Thyroid gland (tissue), 4 donors: ENCODE results near the gene COL18A1. TPM values are rescaled to one million over a fixed set of nuclear protein-coding genes. Genes with fewer than 3 reads are reported as not detected.

Experiments used
- DNase-seq, 2 donors: peaks; one replicate each; pipeline ENCODE4 v3.0.0-alpha.2; 2019
- H3K27ac ChIP-seq, 3 donors: fragments of 200-600 bp; sonication (generic); 1 replicate in 2 of 3; 2 replicates in 1 of 3; pipeline ENCODE4 v1.5.1; 2016 to 2019; ENCODE audit warnings: mild to moderate bottlenecking in 1 of 3, moderate library complexity in 1 of 3
- H3K27me3 ChIP-seq: fragments of 200-600 bp; sonication (generic); one replicate; pipeline ENCODE4 v1.5.1; 2019
- H3K36me3 ChIP-seq, 2 donors: fragments of 200-600 bp; sonication (generic); one replicate each; pipeline ENCODE4 v1.5.1; 2016 to 2019
- H3K4me1 ChIP-seq, 2 donors: fragments of 200-600 bp; sonication (generic); one replicate each; pipeline ENCODE4 v1.5.1; 2017 to 2019
- H3K4me3 ChIP-seq, 3 donors: fragments of 200-600 bp; sonication (generic); replicated peaks in 1 of 3; 1 replicate in 2 of 3; 2 replicates in 1 of 3; pipeline ENCODE4 v1.5.1; 2016; ENCODE audit warnings: mild to moderate bottlenecking in 1 of 3
- H3K9me3 ChIP-seq: fragments of 200-600 bp; sonication (generic); one replicate; pipeline ENCODE4 v1.5.1; 2017
- CTCF ChIP-seq, 6 experiments: fragments of 200-600 bp in 3 of 6; fragments of 450-650 bp in 3 of 6; sonication (generic) in 3 of 6; IDR thresholded peaks; one replicate each; pipeline ENCODE4 v1.5.1; 2016 to 2019; ENCODE audit warnings: antibody characterized with exemption in 6 of 6, mild to moderate bottlenecking in 2 of 6, inconsistent platforms in 1 of 6, moderate library complexity in 1 of 6
- POLR2A ChIP-seq, 2 donors: fragments of 450-650 bp; IDR thresholded peaks; one replicate each; pipeline ENCODE4 v1.6.1; 2017; ENCODE audit warnings: antibody characterized with exemption in 2 of 2, mild to moderate bottlenecking in 2 of 2, moderate library complexity in 1 of 2
- WGBS, 2 donors: methylation state at CpG; one replicate each; pipeline ENCODE4 v1.1.5; 2017; 5-methylcytosine and 5-hydroxymethylcytosine counted together
- intact Hi-C: fragments of 100-400 bp; cut with DNase I; formaldehyde crosslinking; loops from one replicate; pipeline ENCODE4 v1.15.1; 2023
- total RNA-seq, 4 donors: library from RNA; depleted of rRNA; stranded (reverse); fragments of >200 nt; gene quantifications; one replicate each; pipeline ENCODE4 v1.2.3, GENCODE V29; 2016

The COL18A1 gene
- total RNA-seq, 4 donors from 2014 or later, result 105 to 264 (median 238) TPM

DNA sequence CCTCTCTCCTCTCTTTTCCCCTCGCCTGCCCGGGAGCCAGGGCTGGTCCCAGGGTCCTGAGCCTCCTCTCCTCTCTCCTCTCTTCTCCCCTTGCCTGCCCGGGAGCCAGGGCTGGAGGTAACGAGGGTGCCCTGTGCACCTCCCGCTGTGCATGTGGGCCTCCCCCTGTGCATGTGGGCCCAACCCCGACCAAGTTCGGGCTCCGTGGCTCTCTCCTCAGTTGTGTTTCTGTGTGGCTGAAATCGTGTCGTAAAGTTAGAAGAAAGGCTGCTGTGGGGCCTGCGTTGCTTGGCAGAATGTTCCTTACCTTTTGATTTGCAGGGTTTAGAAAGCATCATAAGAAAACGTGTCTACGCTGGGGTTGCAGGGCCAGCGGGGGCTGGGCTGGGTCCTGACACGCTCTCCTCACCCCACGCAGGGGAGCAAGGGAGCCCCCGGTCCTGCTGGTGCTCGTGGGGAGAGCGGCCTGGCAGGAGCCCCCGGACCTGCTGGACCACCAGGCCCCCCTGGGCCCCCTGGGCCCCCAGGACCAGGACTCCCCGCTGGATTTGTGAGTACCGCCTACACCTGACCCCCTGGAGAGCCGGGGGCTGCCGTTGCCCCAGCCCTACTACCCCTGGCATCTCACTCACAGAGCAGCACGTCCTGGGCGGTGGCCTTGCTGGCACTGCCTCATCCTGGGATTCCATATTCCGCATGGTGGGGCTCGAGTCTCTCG is 81.6 kb downstream of the COL18A1 start:
- no peak overlapping the region for H3K4me3 ChIP-seq
- DNase-seq, result no peak
- H3K27me3 ChIP-seq, result no peaks in the 10 kb centered on the region
- no peak for TF ChIP-seq POLR2A (IDR thresholded peaks at IDR 0.05)
- TF ChIP-seq CTCF (IDR thresholded peaks at IDR 0.05), result no peak
- H3K9me3 ChIP-seq, result no peaks in the 10 kb centered on the region
- no peaks in the 10 kb centered on the region for H3K4me1 ChIP-seq
- intact Hi-C loops, result no loop called here
- H3K27ac ChIP-seq, result no peak overlapping the region
- WGBS, 2 donors, result 86 to 90% methylated on average over 22 to 24 of the region's 29 CpGs
- peaks cover 0 to 15% of the 10 kb centered on the region in 2 donors for H3K36me3 ChIP-seq

DNA sequence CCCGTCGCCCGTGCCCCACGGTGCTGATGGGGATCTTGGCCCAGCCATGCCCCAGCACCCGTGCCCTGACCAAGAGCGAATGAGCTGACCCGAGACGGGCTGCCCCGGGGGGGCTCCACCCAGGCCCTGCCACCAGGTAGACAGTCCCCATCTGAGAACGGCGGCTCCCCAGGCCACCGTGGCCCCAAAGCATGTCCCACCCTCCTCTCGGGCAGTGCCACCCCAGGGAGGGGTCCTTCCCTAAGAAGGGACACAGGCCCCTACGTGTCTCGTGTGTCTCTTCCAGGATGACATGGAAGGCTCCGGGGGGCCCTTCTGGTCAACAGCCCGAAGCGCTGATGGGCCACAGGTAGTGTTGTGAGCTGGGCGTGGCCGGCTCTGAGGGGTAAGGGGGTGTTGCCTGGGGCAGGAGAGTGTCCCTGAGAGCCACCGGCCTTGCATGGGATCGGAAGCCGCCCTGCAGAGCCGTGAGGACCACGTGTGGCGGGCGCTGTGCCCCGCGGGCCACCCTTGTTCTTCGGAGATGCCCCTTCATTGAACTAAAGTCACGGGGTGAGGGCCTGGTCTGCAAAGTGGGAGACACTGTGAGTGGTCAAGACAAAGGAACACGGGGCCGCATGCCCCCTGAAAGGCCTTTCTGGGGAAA is 82.3 kb downstream of the COL18A1 start:
- no peak for TF ChIP-seq CTCF (IDR thresholded peaks at IDR 0.05)
- TF ChIP-seq POLR2A (IDR thresholded peaks at IDR 0.05), result no peak
- no peak overlapping the region for H3K27ac ChIP-seq
- no peak for DNase-seq
- H3K9me3 ChIP-seq, result no peaks in the 10 kb centered on the region
- no peaks in the 10 kb centered on the region for H3K27me3 ChIP-seq
- no peak overlapping the region for H3K4me3 ChIP-seq
- no peaks in the 10 kb centered on the region for H3K4me1 ChIP-seq
- intact Hi-C loops, result no loop called here
- WGBS, 2 donors, result 90 to 91% methylated on average over 13 to 19 of the region's 33 CpGs
- H3K36me3 ChIP-seq, result peaks cover 0 to 14% of the 10 kb centered on the region in 2 donors

DNA sequence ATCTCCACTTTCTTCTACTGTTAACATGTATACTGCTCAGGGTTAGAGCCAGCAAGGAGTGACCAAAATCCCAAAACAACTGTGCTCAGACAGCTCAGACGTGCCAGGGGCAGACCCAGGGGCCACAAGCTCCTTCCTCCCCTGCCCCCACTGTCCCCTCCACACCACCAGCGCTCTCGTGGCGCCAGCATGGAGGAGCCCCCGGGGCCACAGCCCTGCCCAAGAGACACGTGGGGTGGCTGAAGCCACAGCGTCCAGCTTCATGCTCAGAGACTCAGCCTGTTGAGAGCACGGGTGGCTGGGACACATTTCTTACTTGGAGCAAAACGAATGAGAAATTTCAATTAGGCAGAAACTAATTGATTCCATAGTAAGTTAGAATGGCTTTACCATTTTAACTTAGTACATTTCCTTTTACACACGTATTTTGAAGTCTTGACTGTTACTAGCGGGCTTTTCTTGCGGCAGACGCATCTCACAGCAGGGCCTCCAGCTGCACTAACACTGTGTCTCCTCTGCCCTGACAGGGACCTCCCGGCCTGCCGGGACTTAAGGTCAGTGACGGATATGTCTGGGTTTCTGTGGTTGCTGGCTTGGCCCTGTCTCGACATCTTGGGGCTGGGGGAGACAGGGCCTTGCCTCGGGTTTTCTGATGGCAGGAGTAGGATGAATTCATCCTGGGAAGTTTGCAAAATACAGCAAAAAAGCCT is 83.1 kb downstream of the COL18A1 start:
- intact Hi-C loops, result no loop called here
- TF ChIP-seq POLR2A (IDR thresholded peaks at IDR 0.05), result no peak
- no peak for TF ChIP-seq CTCF (IDR thresholded peaks at IDR 0.05)
- H3K9me3 ChIP-seq, result no peaks in the 10 kb centered on the region
- DNase-seq, result no peak
- H3K4me1 ChIP-seq, result no peaks in the 10 kb centered on the region
- H3K4me3 ChIP-seq, result no peak overlapping the region
- no peak overlapping the region for H3K27ac ChIP-seq
- no peaks in the 10 kb centered on the region for H3K27me3 ChIP-seq
- peaks cover 0 to 6% of the 10 kb centered on the region in 2 donors for H3K36me3 ChIP-seq
- 81 to 86% methylated on average over 18 of the region's 18 CpGs for WGBS, 2 donors

GRCh38 chr21:45488931-45489721 is 84.2 kb downstream of the COL18A1 start:
- no peaks in the 10 kb centered on the region for H3K9me3 ChIP-seq
- no peaks in the 10 kb centered on the region for H3K36me3 ChIP-seq
- WGBS, 2 donors, result 84% methylated on average over 25 to 31 of the region's 36 CpGs
- DNase-seq, result no peak
- H3K4me1 ChIP-seq, result no peaks in the 10 kb centered on the region
- no peaks in the 10 kb centered on the region for H3K27me3 ChIP-seq
- intact Hi-C loops, result no loop called here
- H3K27ac ChIP-seq, result no peak overlapping the region
- TF ChIP-seq POLR2A (IDR thresholded peaks at IDR 0.05), result no peak
- TF ChIP-seq CTCF (IDR thresholded peaks at IDR 0.05), result no peak
- no peak overlapping the region for H3K4me3 ChIP-seq
